Suprapubic skin (tissue), 4 donors: ENCODE data around the gene ELOVL3. TPM values are rescaled to one million over a fixed set of nuclear protein-coding genes. Genes with fewer than 3 reads are reported as not detected.

Source experiments
- DNase-seq, 2 donors: peaks; one replicate each; pipeline ENCODE4 v3.0.0-alpha.2; 2019; ENCODE audit warnings: low spot score in 2 of 2
- H3K27ac ChIP-seq: fragments of 200-600 bp; sonication (generic); one replicate; pipeline ENCODE4 v1.5.1; 2019
- H3K27me3 ChIP-seq: fragments of 200-600 bp; sonication (generic); one replicate; pipeline ENCODE4 v1.5.1; 2019
- H3K36me3 ChIP-seq: fragments of 200-600 bp; sonication (generic); one replicate; pipeline ENCODE4 v1.5.1; 2019
- H3K4me1 ChIP-seq: fragments of 200-600 bp; sonication (generic); one replicate; pipeline ENCODE4 v1.5.1; 2019
- H3K4me3 ChIP-seq: fragments of 200-600 bp; sonication (generic); one replicate; pipeline ENCODE4 v1.5.1; 2019; ENCODE audit warnings: mild to moderate bottlenecking
- H3K9me3 ChIP-seq: fragments of 200-600 bp; sonication (generic); one replicate; pipeline ENCODE4 v1.5.1; 2019
- CTCF ChIP-seq, 2 donors: fragments of 200-600 bp in 1 of 2; fragments of 450-650 bp in 1 of 2; sonication (generic) in 1 of 2; IDR thresholded peaks; one replicate each; pipeline ENCODE4 v1.5.1; 2016 to 2019; ENCODE audit warnings: antibody characterized with exemption in 2 of 2, mild to moderate bottlenecking in 1 of 2, moderate library complexity in 1 of 2
- EP300 ChIP-seq: sonication (generic); formaldehyde crosslinking; IDR thresholded peaks from one replicate; pipeline ENCODE4 v1.6.1; 2017; ENCODE audit warnings: antibody characterized with exemption
- POLR2A ChIP-seq, 2 donors: fragments of 450-650 bp; IDR thresholded peaks; one replicate each; pipeline ENCODE4 v1.6.1; 2017; ENCODE audit warnings: antibody characterized with exemption in 2 of 2, mild to moderate bottlenecking in 2 of 2, moderate library complexity in 2 of 2
- POLR2AphosphoS5 ChIP-seq, 3 donors: sonication (generic); formaldehyde crosslinking; IDR thresholded peaks; one replicate each; pipeline ENCODE4 v1.6.1; 2017; ENCODE audit warnings: antibody characterized with exemption in 3 of 3
- WGBS: methylation state at CpG from one replicate; pipeline ENCODE4 v1.1.5; 2018; 5-methylcytosine and 5-hydroxymethylcytosine counted together
- total RNA-seq, 4 donors: library from RNA; depleted of rRNA; stranded (reverse); fragments of >200 nt; gene quantifications; one replicate each; pipeline ENCODE4 v1.1.0, GENCODE V29; 2016

Gene ELOVL3
- total RNA-seq, 4 donors from 2014 or later, result 16.9 to 84.1 (median 56.5) TPM

DNA sequence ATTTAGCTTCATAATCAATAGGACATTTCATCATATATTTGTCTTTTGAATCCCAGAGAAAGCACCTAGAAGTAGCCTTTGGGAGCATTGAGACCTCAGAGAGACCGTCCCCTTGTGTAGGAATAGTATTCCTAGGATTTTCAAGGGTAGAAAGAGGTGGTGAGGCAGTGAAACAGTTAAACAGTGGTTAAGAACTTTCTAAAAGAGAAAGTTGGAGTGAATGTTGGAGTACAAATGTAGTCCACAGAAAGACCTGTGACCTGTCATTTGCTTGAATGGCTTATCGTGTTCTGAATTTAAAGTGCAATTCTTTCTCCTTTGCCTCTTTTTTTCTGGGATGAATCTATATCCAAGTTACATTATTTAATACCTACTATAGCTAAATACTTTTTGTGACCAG, 49.2 kb downstream of the ELOVL3 start:
- H3K4me3 ChIP-seq, result no peak overlapping the region
- TF ChIP-seq POLR2A (IDR thresholded peaks at IDR 0.05) (no peak), POLR2AphosphoS5 (IDR thresholded peaks at IDR 0.05) (no peak), CTCF (IDR thresholded peaks at IDR 0.05) (no peak), EP300 (no peak)
- H3K36me3 ChIP-seq, result peaks cover 9% of the 10 kb centered on the region
- 97% methylated on average over 2 of the region's 2 CpGs for WGBS
- H3K27me3 ChIP-seq, result no peaks in the 10 kb centered on the region
- H3K4me1 ChIP-seq, result peaks cover 6% of the 10 kb centered on the region
- no peaks in the 10 kb centered on the region for H3K9me3 ChIP-seq
- DNase-seq, result no peak
- no peak overlapping the region for H3K27ac ChIP-seq

DNA sequence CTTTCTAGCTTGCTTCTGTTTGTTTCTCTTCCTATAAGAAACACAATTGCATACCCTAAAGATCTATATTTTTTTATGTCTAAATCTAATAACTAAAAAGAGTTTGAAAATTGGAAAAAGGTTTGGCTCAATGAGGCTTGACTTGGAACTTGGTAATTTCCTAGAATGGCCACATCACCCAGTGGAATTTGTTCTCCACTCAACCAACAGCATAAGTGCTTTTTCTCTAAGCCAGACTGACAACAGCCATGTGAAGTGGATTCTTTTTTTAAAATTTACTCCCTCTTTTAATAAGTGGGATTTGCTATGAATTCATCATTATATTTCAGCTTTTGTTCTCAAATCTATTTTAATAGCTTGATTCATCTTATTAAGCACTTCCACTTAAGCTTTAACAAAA, 53.0 kb downstream of the ELOVL3 start:
- H3K4me3 ChIP-seq, result no peak overlapping the region
- H3K27ac ChIP-seq, result no peak overlapping the region
- TF ChIP-seq EP300 (no peak), CTCF (IDR thresholded peaks at IDR 0.05) (no peak), POLR2AphosphoS5 (IDR thresholded peaks at IDR 0.05) (no peak), POLR2A (IDR thresholded peaks at IDR 0.05) (no peak)
- H3K27me3 ChIP-seq, result no peaks in the 10 kb centered on the region
- H3K36me3 ChIP-seq, result peaks cover 9% of the 10 kb centered on the region
- H3K4me1 ChIP-seq, result peaks cover 26% of the 10 kb centered on the region
- H3K9me3 ChIP-seq, result no peaks in the 10 kb centered on the region
- DNase-seq, result no peak

Other genes starting within 250 kb of the ELOVL3 start
- 10 to 100 TPM; 12.1 to 25.7 (median 20.4) TPM for gene ARMH3, start 170.1 kb upstream of the ELOVL3 start, total RNA-seq
- gene HPS6, start 160.9 kb upstream of the ELOVL3 start, total RNA-seq, result 10 to 100 TPM; 23.6 to 43.2 (median 31.3) TPM
- gene LDB1, start 105.9 kb upstream of the ELOVL3 start, total RNA-seq, result 100 to 1,000 TPM in 2 of 4 donors, 10 to 100 TPM in 2; 62.0 to 217 (median 96.0) TPM
- 10 to 100 TPM; 42.6 to 80.0 (median 55.2) TPM for gene PPRC1, start 93.3 kb upstream of the ELOVL3 start, total RNA-seq
- gene NOLC1, start 73.9 kb upstream of the ELOVL3 start, total RNA-seq, result 10 to 100 TPM; 47.8 to 94.9 (median 77.9) TPM
- gene PITX3, start 15.2 kb downstream of the ELOVL3 start, total RNA-seq, result not detected
- 10 to 100 TPM; 31.0 to 56.1 (median 43.9) TPM for gene GBF1, start 19.2 kb downstream of the ELOVL3 start, total RNA-seq
- gene NFKB2, start 169.4 kb downstream of the ELOVL3 start, total RNA-seq, result 10 to 100 TPM; 14.4 to 18.5 (median 16.0) TPM
- 1 to 10 TPM; 1.7 to 4.8 (median 2.1) TPM for gene PSD, start 192.5 kb downstream of the ELOVL3 start, total RNA-seq
- gene FBXL15, start 194.5 kb downstream of the ELOVL3 start, total RNA-seq, result 10 to 100 TPM; 12.5 to 17.9 (median 13.8) TPM
- gene CUEDC2, start 206.3 kb downstream of the ELOVL3 start, total RNA-seq, result 10 to 100 TPM; 25.0 to 61.2 (median 40.2) TPM
- 1 to 10 TPM; 1.4 to 7.1 (median 5.4) TPM for gene C10orf95, start 225.2 kb downstream of the ELOVL3 start, total RNA-seq